Heart left ventricle (tissue), 16 donors: Measurements from ENCODE around the gene SLC6A9. TPM values are rescaled to one million over a fixed set of nuclear protein-coding genes. Genes with fewer than 3 reads are reported as not detected.

Experiments used
- ATAC-seq, 4 donors: fragments of 200-7000 bp; cut with Tn5 transposase; one replicate each; pipeline ENCODE4 v1.9.1; 2020 to 2022; ENCODE audit warnings: moderate library complexity in 4 of 4, mild to moderate bottlenecking in 3 of 4, moderate number of reproducible peaks in 1 of 4
- DNase-seq, 5 donors: peaks; one replicate each; pipeline ENCODE4 v3.0.0-alpha.2; 2020
- H3K27ac ChIP-seq, 12 donors: fragments of 200-600 bp; sonication (generic) in 4 of 12; one replicate each; pipeline versions ENCODE4 v1.5.0 to v1.8.0; 2016 to 2022; ENCODE audit warnings: mild to moderate bottlenecking in 2 of 12
- H3K27me3 ChIP-seq, 9 donors: fragments of 200-600 bp; sonication (generic) in 2 of 9; one replicate each; pipeline versions ENCODE4 v1.5.1 to v1.8.0; 2016 to 2022; ENCODE audit warnings: mild to moderate bottlenecking in 3 of 9
- H3K36me3 ChIP-seq, 9 donors: fragments of 200-600 bp; sonication (generic) in 2 of 9; one replicate each; pipeline versions ENCODE4 v1.5.0 to v1.8.0; 2018 to 2022; ENCODE audit warnings: mild to moderate bottlenecking in 2 of 9
- H3K4me1 ChIP-seq, 12 donors: fragments of 200-600 bp; sonication (generic) in 4 of 12; one replicate each; pipeline versions ENCODE4 v1.5.0 to v1.8.0; 2016 to 2022; ENCODE audit warnings: mild to moderate bottlenecking in 3 of 12
- H3K4me3 ChIP-seq, 12 donors: fragments of 200-600 bp; sonication (generic) in 4 of 12; one replicate each; pipeline versions ENCODE4 v1.5.0 to v1.8.0; 2017 to 2022; ENCODE audit warnings: mild to moderate bottlenecking in 9 of 12, moderate library complexity in 4 of 12
- H3K9me3 ChIP-seq, 12 donors: fragments of 200-600 bp; sonication (generic) in 4 of 12; one replicate each; pipeline versions ENCODE4 v1.5.0 to v1.8.0; 2016 to 2022; ENCODE audit warnings: mild to moderate bottlenecking in 1 of 12
- CTCF ChIP-seq, 12 donors: fragments of 200-600 bp; sonication (generic) in 4 of 12; IDR thresholded peaks; one replicate each; pipeline versions ENCODE4 v1.5.0 to v1.8.0; 2018 to 2022; ENCODE audit warnings: antibody characterized with exemption in 12 of 12, mild to moderate bottlenecking in 5 of 12
- POLR2A ChIP-seq, 2 donors: fragments of 450-650 bp; IDR thresholded peaks; one replicate each; pipeline ENCODE4 v1.6.1; 2017; ENCODE audit warnings: antibody characterized with exemption in 2 of 2, mild to moderate bottlenecking in 2 of 2, moderate library complexity in 2 of 2
- WGBS, 4 donors: extraction: QIAGEN DNeasy Blood & Tissue Kit in 2 of 4; methylation state at CpG; one replicate each; pipeline versions ENCODE4 v1.1.5 to v1.1.7; 2013 to 2018; 5-methylcytosine and 5-hydroxymethylcytosine counted together
- intact Hi-C, 10 donors: fragments of 100-400 bp; cut with DNase I; formaldehyde crosslinking; loops; one replicate each; pipeline versions ENCODE4 v1.11.1 to v1.14.2; 2022
- polyA plus RNA-seq, 2 donors: library from polyadenylated mRNA; stranded (reverse); fragments of 200-250 nt; gene quantifications; one replicate each; pipeline ENCODE4 v1.2.3, GENCODE V29; 2013
- total RNA-seq, 9 donors: library from RNA; depleted of rRNA in 2 of 9; stranded (reverse); fragments of >200 nt in 2 of 9; fragmentation: NEBNext Ultra II Directional in 3 of 9; extraction: Animal tissue kit (Norgen Biotek cat#: 25700) in 3 of 9; gene quantifications; one replicate each; pipeline versions ENCODE4 v1.1.0 to v1.2.4, GENCODE V29; 2016 to 2023
- donor health status: ischemic (EF 13 %, LVEDD 7.1; RV severe dilation, severe dysfunction).
- donor health status: healthy with polysubstance abuse.
- donor health status: DM: no; HTN: yes; CAD: no.
- donor health status: DM: no; HTN: no; CAD: no.
- donor health status: ischemic (EF 25% LVEDD 6.9; RV normal size, moderate dysfunction).
- donor health status: ischemic (EF 25% LVEDD 5.7; RV mildly dilated, moderate dysfunction).
- donor health status: healthy.
- donor health status: DM: yes; HTN: yes; CAD: no.
- donor health status: ischemic (EF 35%, LVEDD 5.7; RV mildly dilated, moderate dysfunction).
- donor health status: nonischemic (EF 11% LVEDD 7.7; RV severe dilation, severe dysfunction).
- donor health status: DM: yes; HTN: yes; CAD: no.
- donor health status: PGD.
- donor health status: ischemic (EF 29% LVEDD 5.4; RV normal size, mild dysfunction).
- donor health status: nonischemic (EF 23%, LVEDD 6.1; RV moderate dilation, normal function).

SLC6A9 gene
- total and polyA plus RNA-seq, 11 donors = 0.61 to 2.4 (median 1.1) TPM

GRCh38 chr1:43991200-43991475, 40.1 kb downstream of the SLC6A9 start:
- Histone ChIP-seq H3K4me1 (peaks cover 0 to 19% (median 9%) of the 10 kb centered on the region in 12 donors), H3K9me3 (no peaks in the 10 kb centered on the region), H3K27ac (peak overlapping the region in 11 of 12 donors; percentile 27 to 80 (median 52)), H3K4me3 (peak overlapping the region; percentile 58 to 96 (median 66)), H3K36me3 (peaks cover 0 to 3% (median 0%) of the 10 kb centered on the region in 9 donors), H3K27me3 (no peaks in the 10 kb centered on the region)
- peak in 2 of 4 donors; percentile 32 to 37 for ATAC-seq
- WGBS, 4 donors = 1 to 3% (median 2%) methylated on average over 6 to 10 of the region's 10 CpGs
- TF ChIP-seq CTCF (IDR thresholded peaks at IDR 0.05) = no peak
- no peak for TF ChIP-seq POLR2A (IDR thresholded peaks at IDR 0.05)
- intact Hi-C loops = no loop called here
- no peak for DNase-seq

GRCh38 chr1:43990271-43991199, 40.7 kb downstream of the SLC6A9 start:
- ATAC-seq = peak in 1 of 4 donors; percentile 1
- intact Hi-C loops = no loop called here

GRCh38 chr1:43987159-43987902, 43.9 kb downstream of the SLC6A9 start:
- no peaks in the 10 kb centered on the region for H3K27me3 ChIP-seq

More at GRCh38 chr1:43990271-43991199, 40.7 kb downstream of the SLC6A9 start:
- Histone ChIP-seq H3K4me1 (peaks cover 0 to 19% (median 9%) of the 10 kb centered on the region in 12 donors), H3K9me3 (no peaks in the 10 kb centered on the region), H3K27ac (peak overlapping the region in 8 of 12 donors; percentile 27 to 80 (median 58)), H3K36me3 (peaks cover 0 to 8% (median 0%) of the 10 kb centered on the region in 9 donors), H3K4me3 (peak overlapping the region; percentile 58 to 96 (median 66)), H3K27me3 (no peaks in the 10 kb centered on the region)
- WGBS, 4 donors = 67 to 77% (median 77%) methylated on average over 17 to 19 of the region's 19 CpGs
- no peak for DNase-seq
- TF ChIP-seq CTCF (IDR thresholded peaks at IDR 0.05) (no peak), POLR2A (IDR thresholded peaks at IDR 0.05) (no peak)

More at GRCh38 chr1:43987159-43987902, 43.9 kb downstream of the SLC6A9 start:
- Histone ChIP-seq H3K4me3 (no peak overlapping the region), H3K9me3 (no peaks in the 10 kb centered on the region), H3K36me3 (peaks cover 0 to 11% (median 1%) of the 10 kb centered on the region in 9 donors), H3K27ac (no peak overlapping the region), H3K4me1 (peaks cover 0 to 16% (median 9%) of the 10 kb centered on the region in 12 donors)
- ATAC-seq (no peak), DNase-seq (no peak)
- TF ChIP-seq CTCF (IDR thresholded peaks at IDR 0.05) = no peak
- no peak for TF ChIP-seq POLR2A (IDR thresholded peaks at IDR 0.05)
- WGBS, 4 donors = 86 to 91% (median 88%) methylated on average over 6 of the region's 6 CpGs
- intact Hi-C loops = no loop called here
